HepG2 (cell line): ENCODE results near the gene DELE1. TPM values are rescaled to one million over a fixed set of nuclear protein-coding genes. Genes with fewer than 3 reads are reported as not detected.

Experiments
- ATAC-seq: fragments of 200-7000 bp; cut with Tn5 transposase; 3 replicates; pipeline ENCODE4 v1.9.1; 2020; ENCODE audit warnings: mild to moderate bottlenecking, moderate library complexity
- BruUV-seq: library from RNA; stranded (reverse); fragments of 400-500 nt; replicated peaks from 2 replicates; lab custom pipeline; 2021; lab: Mats Ljungman, UMichigan
- CTCF ChIA-PET: fragments of 300-600 bp; formaldehyde crosslinking; extraction: SDS; loops from one replicate; lab custom pipeline; 2021; ENCODE audit warnings: low total read pairs, inconsistent platforms, low intra/inter-chr PET ratio; lab: Yijun Ruan, JAX
- POLR2A ChIA-PET: fragments of 350-600 bp; sonication (Branson Sonifier 250); formaldehyde crosslinking; loops from one replicate; lab custom pipeline; 2020; ENCODE audit warnings: antibody characterized with exemption, inconsistent platforms; lab: Yijun Ruan, JAX
- DNase-seq: peaks from one replicate; pipeline ENCODE4 v3.0.0-alpha.2; 2015; ENCODE audit warnings: low spot score
- FAIRE-seq: peaks from 3 replicates; lab custom pipeline; 2011; peaks lifted over from hg19 to GRCh38; lab: Jason Lieb, UNC
- H2AFZ ChIP-seq: one replicate; pipeline ENCODE4 v1.6.1; 2011; ENCODE audit warnings: low read length, inconsistent platforms
- H3K27ac ChIP-seq: fragments of 300-600 bp; 3 replicates; pipeline ENCODE4 v1.8.0; 2011; ENCODE audit warnings: mixed run types, mild to moderate bottlenecking, mixed read lengths, low read length, inconsistent platforms; ENCODE audit not compliant: insufficient read depth; ENCODE audit errors: extremely low read length
- H3K27me3 ChIP-seq, 2 experiments: fragments of 200-600 bp in 1 of 2; 2 replicates in 1 of 2; 3 replicates in 1 of 2; pipeline versions ENCODE4 v1.6.0 to v1.8.0; 2011; ENCODE audit warnings: low read length in 2 of 2, mild to moderate bottlenecking in 2 of 2, moderate library complexity in 2 of 2, inconsistent platforms in 1 of 2; ENCODE audit not compliant: insufficient read depth in 2 of 2, control insufficient read depth in 1 of 2
- H3K36me3 ChIP-seq, 2 experiments: fragments of 200-600 bp in 1 of 2; replicated peaks in 1 of 2; 2 replicates in 1 of 2; 3 replicates in 1 of 2; pipeline versions ENCODE4 v1.5.1 to v1.8.0; 2011; ENCODE audit warnings: low read length in 2 of 2, inconsistent platforms in 1 of 2; ENCODE audit not compliant: insufficient read depth in 2 of 2, control insufficient read depth in 1 of 2
- H3K4me1 ChIP-seq: 2 replicates; pipeline ENCODE4 v1.5.1; 2012; ENCODE audit warnings: low read length, inconsistent platforms; ENCODE audit not compliant: insufficient read depth
- H3K4me2 ChIP-seq: 2 replicates; pipeline ENCODE4 v1.6.0; 2011; ENCODE audit warnings: low read depth, low read length, inconsistent platforms
- H3K4me3 ChIP-seq, 3 experiments: fragments of 200-600 bp in 1 of 3; sonication (generic), shearing (Covaris generic) in 1 of 3; replicated peaks in 1 of 3; 2 replicates each; pipeline ENCODE4 v1.5.1; 2011 to 2016; ENCODE audit warnings: low read length in 3 of 3, inconsistent platforms in 2 of 3, low read depth in 2 of 3, mild to moderate bottlenecking in 2 of 3, control low read depth in 1 of 3, mixed read lengths in 1 of 3; ENCODE audit not compliant: insufficient read depth in 1 of 3
- H3K79me2 ChIP-seq: one replicate; pipeline ENCODE4 v1.6.1; 2011; ENCODE audit warnings: low read length, inconsistent platforms; ENCODE audit not compliant: insufficient read depth
- H3K9ac ChIP-seq: 2 replicates; pipeline ENCODE4 v1.6.0; 2011; ENCODE audit warnings: mild to moderate bottlenecking, low read depth, low read length, inconsistent platforms; ENCODE audit not compliant: insufficient read depth
- H3K9me3 ChIP-seq: 2 replicates; pipeline ENCODE4 v1.5.1; 2012; ENCODE audit warnings: mild to moderate bottlenecking, low read length
- H4K20me1 ChIP-seq: 2 replicates; pipeline ENCODE4 v1.6.0; 2011; ENCODE audit warnings: inconsistent platforms, mild to moderate bottlenecking, low read length, moderate library complexity; ENCODE audit not compliant: insufficient read depth
- ATF2 ChIP-seq: sonication (generic); formaldehyde crosslinking; IDR thresholded peaks from 2 replicates; pipeline ENCODE4 v1.4.0; 2020; ENCODE audit warnings: missing genetic modification reagents
- CHCHD3 ChIP-seq: sonication (generic); formaldehyde crosslinking; IDR thresholded peaks from 2 replicates; pipeline ENCODE4 v1.8.0; 2022; ENCODE audit warnings: mild to moderate bottlenecking, missing genetic modification reagents, moderate library complexity
- CTCF ChIP-seq: sonication (generic); formaldehyde crosslinking; IDR thresholded peaks from 2 replicates; pipeline ENCODE4 v1.5.0; 2020; ENCODE audit warnings: mild to moderate bottlenecking, missing genetic modification reagents, moderate library complexity
- HMGA1 ChIP-seq: sonication (generic); formaldehyde crosslinking; conservative IDR thresholded peaks from 2 replicates; pipeline ENCODE4 v1.4.0; 2020; ENCODE audit warnings: missing genetic modification reagents
- MEIS1 ChIP-seq: sonication (generic); formaldehyde crosslinking; IDR thresholded peaks from 2 replicates; pipeline ENCODE4 v1.9.0; 2021; ENCODE audit warnings: mild to moderate bottlenecking, missing genetic modification reagents, moderate library complexity, borderline replicate concordance
- RERE ChIP-seq: IDR thresholded peaks from 2 replicates; pipeline ENCODE4 v1.6.1; 2016; ENCODE audit warnings: low read depth, missing genetic modification reagents, missing compliant biosample characterization
- ZBTB43 ChIP-seq: sonication (generic); formaldehyde crosslinking; conservative IDR thresholded peaks from 2 replicates; pipeline ENCODE4 v1.4.0; 2020; ENCODE audit warnings: missing genetic modification reagents
- ZNF891 ChIP-seq: sonication (generic); formaldehyde crosslinking; IDR thresholded peaks from 2 replicates; pipeline ENCODE4 v1.5.0; 2020; ENCODE audit warnings: mild to moderate bottlenecking, missing genetic modification reagents
- WGBS: methylation state at CpG from one replicate; pipeline ENCODE4 v1.1.6; 2017; ENCODE audit warnings: low lambda C conversion rate; 5-methylcytosine and 5-hydroxymethylcytosine counted together
- in situ Hi-C: cut with HindIII; loops from 2 replicates; pipeline ENCODE4 v1.10.0; 2017; ENCODE audit warnings: low pct_unique_long_range_greater_than_20kb; ENCODE audit not compliant: extremely low pct_ligation_motif_present
- intact Hi-C: fragments of 100-400 bp; cut with micrococcal nuclease; formaldehyde crosslinking; loops from one replicate; pipeline ENCODE4 v1.10.0; 2022; ENCODE audit not compliant: unreplicated experiment
- polyA plus RNA-seq, 8 experiments: library from polyadenylated mRNA; depleted of rRNA in 3 of 8; stranded (reverse) in 7 of 8; unstranded in 1 of 8; fragments of >200 nt; fragmentation: Illumina TruSeq in 4 of 8; extraction: Trizol in 4 of 8; gene quantifications; 2 replicates each; pipeline versions ENCODE4 v1.2.1 to v1.2.3, GENCODE V29; 2011 to 2016; ENCODE audit warnings: low read depth in 4 of 8, missing spikeins in 1 of 8, mixed read lengths in 1 of 8; ENCODE audit not compliant: insufficient read depth in 1 of 8
- total RNA-seq, 5 experiments: library from RNA; depleted of rRNA; stranded (reverse); fragments of >200 nt; fragmentation: Illumina TruSeq; extraction: Trizol; gene quantifications; 2 replicates each; pipeline ENCODE4 v1.2.3, GENCODE V29; 2016; ENCODE audit warnings: low read depth in 1 of 5

DELE1 gene
- total and polyA plus RNA-seq, 2 of the 13 experiments (the other 11 are each of a cell fraction or from before 2014, with no cell fraction given) = 57.5 to 90.3 TPM

- TF ChIP-seq ATF2 (no peak), CHCHD3 (no peak)
- TF ChIP-seq, all 625 proteins: peak for 0
Observed at GRCh38 chr5:141931694-141932093, 8.0 kb downstream of the DELE1 start (continued).

- H3K79me2 ChIP-seq = no peaks in the 10 kb centered on the region
- no TSS peak for BruUV-seq
- ATAC-seq (no peak), DNase-seq (no peak), FAIRE-seq (no peak)
- no peaks in the 10 kb centered on the region for H4K20me1 ChIP-seq
- H2AFZ ChIP-seq = no peak overlapping the region
- TF ChIP-seq ZBTB43 (CRISPR knock-in tag) (no peak), HMGA1 (CRISPR knock-in tag) (no peak), ZNF891 (no peak), MEIS1 (CRISPR knock-in tag) (no peak), CTCF (CRISPR knock-in tag) (no peak), RERE (CRISPR knock-in tag) (no peak)
- H3K4me1 ChIP-seq = no peaks in the 10 kb centered on the region
- no peak overlapping the region for H3K9ac ChIP-seq
- no peak overlapping the region for H3K4me2 ChIP-seq
- in situ Hi-C loops (no loop called here), intact Hi-C loops (no loop called here)
- no peaks in the 10 kb centered on the region for H3K27me3 ChIP-seq
- no peaks in the 10 kb centered on the region for H3K9me3 ChIP-seq
- POLR2A ChIA-PET = interaction anchor here (1.0 kb wide), 1 partner anchor 9 kb away, joined by 6 read pairs; the partner anchor contains the start of gene DELE1
- H3K27ac ChIP-seq = no peak overlapping the region
- CTCF ChIA-PET = no interaction called here
- WGBS = 97% methylated on average over 6 of the region's 7 CpGs
- H3K36me3 ChIP-seq = peaks cover 21 to 84% of the 10 kb centered on the region in 2 experiments
- H3K4me3 ChIP-seq = no peak overlapping the region
Observed at GRCh38 chr5:141933151-141933550, 9.5 kb downstream of the DELE1 start.
